SK-N-SH treated with all-trans-retinoic acid at 6 μM for 48 hours (cell line): ENCODE results near the gene ITGA3.

Experiments
- ATAC-seq: fragments of 200-7000 bp; cut with Tn5 transposase; 3 replicates; pipeline ENCODE4 v1.9.1; 2020; ENCODE audit warnings: mild to moderate bottlenecking, moderate library complexity
- ARNTL ChIP-seq: fragments of 450-650 bp; formaldehyde crosslinking; IDR thresholded peaks from 2 replicates; pipeline ENCODE4 v1.5.0; 2020; ENCODE audit warnings: low read depth, mild to moderate bottlenecking, moderate library complexity, borderline replicate concordance
- BACH2 ChIP-seq: fragments of 250-450 bp; sonication (Bioruptor Pico); IDR thresholded peaks from 2 replicates; pipeline ENCODE4 v1.9.0; 2021; ENCODE audit warnings: mild to moderate bottlenecking, borderline replicate concordance
- GLIS3 ChIP-seq: fragments of 250-450 bp; sonication (Bioruptor Pico); IDR thresholded peaks from 2 replicates; pipeline ENCODE4 v1.5.0; 2020; ENCODE audit warnings: mild to moderate bottlenecking, moderate library complexity
- OSR1 ChIP-seq: fragments of 250-450 bp; sonication (Bioruptor Pico); IDR thresholded peaks from 2 replicates; pipeline ENCODE4 v1.8.0; 2022; ENCODE audit warnings: moderate library complexity, mild to moderate bottlenecking, inconsistent platforms
- SNAI2 ChIP-seq: fragments of 250-450 bp; sonication (Bioruptor Pico); IDR thresholded peaks from 2 replicates; pipeline ENCODE4 v1.5.0; 2020; ENCODE audit warnings: mild to moderate bottlenecking, moderate library complexity
- TOX ChIP-seq: fragments of 250-450 bp; sonication (Bioruptor Pico); IDR thresholded peaks from 2 replicates; pipeline ENCODE4 v1.8.0; 2021; ENCODE audit warnings: mild to moderate bottlenecking, moderate library complexity, borderline replicate concordance
- ZFP3 ChIP-seq: fragments of 250-450 bp; sonication (Bioruptor Pico); IDR thresholded peaks from 2 replicates; pipeline ENCODE4 v1.5.0; 2020; ENCODE audit warnings: mild to moderate bottlenecking, moderate library complexity
- ZFP30 ChIP-seq: fragments of 450-650 bp; formaldehyde crosslinking; IDR thresholded peaks from 2 replicates; pipeline ENCODE4 v1.5.0; 2022; ENCODE audit warnings: mild to moderate bottlenecking, moderate library complexity
- ZNF565 ChIP-seq: fragments of 450-650 bp; formaldehyde crosslinking; conservative IDR thresholded peaks from 2 replicates; pipeline ENCODE4 v1.5.0; 2020; ENCODE audit warnings: low read depth, mild to moderate bottlenecking, moderate library complexity
- ZNF70 ChIP-seq: fragments of 450-650 bp; formaldehyde crosslinking; IDR thresholded peaks from 2 replicates; pipeline ENCODE4 v1.5.0; 2020; ENCODE audit warnings: mild to moderate bottlenecking, moderate library complexity
- ZNF8 ChIP-seq: fragments of 450-650 bp; formaldehyde crosslinking; IDR thresholded peaks from 2 replicates; pipeline ENCODE4 v1.5.0; 2020; ENCODE audit warnings: mild to moderate bottlenecking, moderate library complexity
- TF ChIP-seq, protein P1 (sequence below): fragments of 250-450 bp; sonication (Bioruptor Pico); IDR thresholded peaks from 2 replicates; pipeline ENCODE4 v1.8.0; 2020; ENCODE audit warnings: mild to moderate bottlenecking, moderate library complexity, borderline replicate concordance
- TF ChIP-seq, protein P2 (sequence below): fragments of 250-450 bp; sonication (Bioruptor Pico); IDR thresholded peaks from 2 replicates; pipeline ENCODE4 v1.5.0; 2020; ENCODE audit warnings: mild to moderate bottlenecking, moderate library complexity

Gene ITGA3

DNA sequence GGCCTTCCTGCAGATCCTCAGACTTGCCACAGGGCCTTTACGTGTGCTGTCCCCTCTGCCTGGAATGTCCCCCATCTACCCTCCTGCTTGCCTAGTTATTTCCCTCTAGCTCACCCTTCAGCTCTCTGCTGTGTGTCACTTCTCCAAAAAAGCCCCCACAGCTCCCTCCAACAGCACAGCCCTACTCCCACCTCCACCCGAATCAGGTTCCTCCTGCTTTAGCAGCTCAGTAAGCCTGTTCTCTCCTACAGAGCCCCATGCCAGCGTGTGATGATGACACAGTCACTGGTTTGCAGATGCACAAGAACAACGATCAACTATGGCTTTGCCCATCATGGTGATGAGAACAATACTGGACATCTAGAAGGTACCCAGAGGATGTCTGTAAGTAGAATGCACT, 81.1 kb downstream of the ITGA3 start:
- no peak for ATAC-seq
- TF ChIP-seq BACH2 (CRISPR knock-in tag) = no peak
- no peak for TF ChIP-seq ZNF565 (CRISPR knock-in tag)
- no peak for TF ChIP-seq GLIS3
- TF ChIP-seq, protein P1, sequence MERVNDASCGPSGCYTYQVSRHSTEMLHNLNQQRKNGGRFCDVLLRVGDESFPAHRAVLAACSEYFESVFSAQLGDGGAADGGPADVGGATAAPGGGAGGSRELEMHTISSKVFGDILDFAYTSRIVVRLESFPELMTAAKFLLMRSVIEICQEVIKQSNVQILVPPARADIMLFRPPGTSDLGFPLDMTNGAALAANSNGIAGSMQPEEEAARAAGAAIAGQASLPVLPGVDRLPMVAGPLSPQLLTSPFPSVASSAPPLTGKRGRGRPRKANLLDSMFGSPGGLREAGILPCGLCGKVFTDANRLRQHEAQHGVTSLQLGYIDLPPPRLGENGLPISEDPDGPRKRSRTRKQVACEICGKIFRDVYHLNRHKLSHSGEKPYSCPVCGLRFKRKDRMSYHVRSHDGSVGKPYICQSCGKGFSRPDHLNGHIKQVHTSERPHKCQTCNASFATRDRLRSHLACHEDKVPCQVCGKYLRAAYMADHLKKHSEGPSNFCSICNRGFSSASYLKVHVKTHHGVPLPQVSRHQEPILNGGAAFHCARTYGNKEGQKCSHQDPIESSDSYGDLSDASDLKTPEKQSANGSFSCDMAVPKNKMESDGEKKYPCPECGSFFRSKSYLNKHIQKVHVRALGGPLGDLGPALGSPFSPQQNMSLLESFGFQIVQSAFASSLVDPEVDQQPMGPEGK = no peak
- no peak for TF ChIP-seq OSR1
- no peak for TF ChIP-seq ZNF8
- TF ChIP-seq, protein P2, sequence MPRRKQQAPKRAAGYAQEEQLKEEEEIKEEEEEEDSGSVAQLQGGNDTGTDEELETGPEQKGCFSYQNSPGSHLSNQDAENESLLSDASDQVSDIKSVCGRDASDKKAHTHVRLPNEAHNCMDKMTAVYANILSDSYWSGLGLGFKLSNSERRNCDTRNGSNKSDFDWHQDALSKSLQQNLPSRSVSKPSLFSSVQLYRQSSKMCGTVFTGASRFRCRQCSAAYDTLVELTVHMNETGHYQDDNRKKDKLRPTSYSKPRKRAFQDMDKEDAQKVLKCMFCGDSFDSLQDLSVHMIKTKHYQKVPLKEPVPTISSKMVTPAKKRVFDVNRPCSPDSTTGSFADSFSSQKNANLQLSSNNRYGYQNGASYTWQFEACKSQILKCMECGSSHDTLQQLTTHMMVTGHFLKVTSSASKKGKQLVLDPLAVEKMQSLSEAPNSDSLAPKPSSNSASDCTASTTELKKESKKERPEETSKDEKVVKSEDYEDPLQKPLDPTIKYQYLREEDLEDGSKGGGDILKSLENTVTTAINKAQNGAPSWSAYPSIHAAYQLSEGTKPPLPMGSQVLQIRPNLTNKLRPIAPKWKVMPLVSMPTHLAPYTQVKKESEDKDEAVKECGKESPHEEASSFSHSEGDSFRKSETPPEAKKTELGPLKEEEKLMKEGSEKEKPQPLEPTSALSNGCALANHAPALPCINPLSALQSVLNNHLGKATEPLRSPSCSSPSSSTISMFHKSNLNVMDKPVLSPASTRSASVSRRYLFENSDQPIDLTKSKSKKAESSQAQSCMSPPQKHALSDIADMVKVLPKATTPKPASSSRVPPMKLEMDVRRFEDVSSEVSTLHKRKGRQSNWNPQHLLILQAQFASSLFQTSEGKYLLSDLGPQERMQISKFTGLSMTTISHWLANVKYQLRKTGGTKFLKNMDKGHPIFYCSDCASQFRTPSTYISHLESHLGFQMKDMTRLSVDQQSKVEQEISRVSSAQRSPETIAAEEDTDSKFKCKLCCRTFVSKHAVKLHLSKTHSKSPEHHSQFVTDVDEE = no peak
- TF ChIP-seq ZNF70 (CRISPR knock-in tag) = no peak
- TF ChIP-seq TOX (CRISPR knock-in tag) = no peak

DNA sequence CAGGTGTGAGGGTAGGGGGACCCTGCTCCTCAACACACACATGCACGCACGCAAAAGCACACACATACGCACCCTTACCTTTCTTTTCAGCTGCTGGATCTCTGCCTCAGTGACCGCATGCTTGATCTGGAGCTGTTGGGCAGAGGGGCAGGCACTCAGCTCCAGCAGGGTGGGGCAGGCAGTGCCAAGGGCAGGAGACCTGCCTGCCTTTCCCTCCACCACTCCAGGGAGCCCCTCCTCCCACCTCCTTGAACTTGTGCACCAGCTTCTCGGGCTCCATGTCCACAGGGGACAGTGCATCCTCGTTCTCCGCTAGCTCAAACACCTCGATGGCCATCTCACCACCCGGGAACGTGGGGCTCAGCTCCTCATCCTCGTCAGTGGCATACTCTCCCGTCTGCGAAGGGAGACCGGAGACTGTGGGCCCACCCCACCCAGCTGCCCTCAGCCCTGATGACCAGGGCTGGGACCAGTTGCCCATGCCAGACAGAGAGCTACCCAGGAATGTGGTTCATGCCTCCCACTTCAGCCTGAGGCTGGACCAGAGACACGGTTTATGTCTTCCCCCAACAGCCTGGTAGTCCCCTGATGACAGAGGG, 83.4 kb downstream of the ITGA3 start:
- no peak for ATAC-seq
- TF ChIP-seq TOX (CRISPR knock-in tag) (no peak), SNAI2 (CRISPR knock-in tag) (no peak), ARNTL (CRISPR knock-in tag) (no peak), ZFP3 (CRISPR knock-in tag) (no peak), ZFP30 (no peak), GLIS3 (no peak)
- TF ChIP-seq, protein P2 = no peak
- TF ChIP-seq, protein P1 = no peak
